HG02970 (cell line): ENCODE measurements around the gene QRICH2.
"Not testable (repeated sequence)": the region's sequence is repeated elsewhere in the genome, so short reads cannot be mapped to it uniquely, and the experiment has no call there.

Experiments used
- ATAC-seq: cut with Tn5 transposase; IDR thresholded peaks from one replicate; pipeline ENCODE4 v1.9.1; 2021; ENCODE audit warnings: mild to moderate bottlenecking, moderate library complexity, moderate number of reproducible peaks; ENCODE audit not compliant: unreplicated experiment, low FRiP score

The QRICH2 gene

DNA sequence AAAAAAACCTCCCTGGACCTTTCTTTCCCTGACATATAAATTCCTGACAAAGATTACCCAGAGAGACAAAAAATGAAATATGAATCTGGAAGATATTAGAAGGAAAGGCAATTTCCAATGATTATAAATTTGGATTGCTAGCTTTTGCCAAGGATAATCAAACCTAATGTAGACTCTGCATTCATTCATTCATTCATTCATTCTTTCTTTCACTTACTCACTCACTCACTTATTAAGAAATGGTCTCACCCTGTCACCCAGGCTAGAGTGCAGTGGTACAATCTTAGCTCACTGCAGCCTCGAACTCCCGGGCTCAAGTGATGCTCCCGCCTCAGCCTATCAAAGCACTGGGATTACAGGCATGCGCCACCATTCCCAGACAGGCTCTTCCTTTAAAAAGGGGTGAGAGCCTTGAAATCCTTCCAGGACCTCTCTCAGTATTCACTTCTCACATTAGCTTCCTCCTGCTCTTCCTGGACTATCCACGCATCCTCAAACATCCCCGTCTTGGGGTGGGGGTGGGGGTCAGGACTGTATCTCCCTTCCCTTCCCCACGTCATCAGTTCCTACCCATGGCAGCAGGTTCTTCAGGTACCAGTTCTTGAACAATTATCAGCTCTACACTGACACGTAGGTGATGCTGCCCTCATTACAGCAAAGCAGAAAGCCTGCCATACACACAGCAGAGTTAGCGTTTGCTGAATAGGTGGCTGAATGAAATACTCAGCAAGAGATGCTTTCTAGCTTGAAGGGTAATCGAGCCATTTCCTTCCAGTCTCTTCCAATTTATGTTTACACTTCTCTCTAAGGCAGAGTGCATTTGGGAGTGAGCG is 25.8 kb upstream of the QRICH2 start:
- no peak for ATAC-seq

DNA sequence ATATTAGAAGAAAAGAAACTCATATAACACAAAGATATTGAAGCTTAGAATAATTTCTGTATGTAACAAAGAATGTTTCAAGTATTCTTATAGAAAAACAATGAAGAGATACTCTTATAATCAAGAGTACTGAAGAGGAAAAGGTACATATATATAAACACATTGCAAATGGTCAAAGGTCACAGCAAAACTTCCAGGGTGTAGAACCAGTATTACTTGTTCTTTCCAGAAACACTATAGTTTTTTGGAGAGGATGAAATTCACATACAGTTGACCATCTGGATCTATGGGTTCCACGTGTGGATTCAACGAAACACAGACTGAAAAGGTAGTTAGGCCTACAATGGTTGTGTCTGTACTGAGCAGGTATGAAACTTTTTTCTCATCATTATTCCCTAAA is 23.0 kb upstream of the QRICH2 start:
- no peak for ATAC-seq

DNA sequence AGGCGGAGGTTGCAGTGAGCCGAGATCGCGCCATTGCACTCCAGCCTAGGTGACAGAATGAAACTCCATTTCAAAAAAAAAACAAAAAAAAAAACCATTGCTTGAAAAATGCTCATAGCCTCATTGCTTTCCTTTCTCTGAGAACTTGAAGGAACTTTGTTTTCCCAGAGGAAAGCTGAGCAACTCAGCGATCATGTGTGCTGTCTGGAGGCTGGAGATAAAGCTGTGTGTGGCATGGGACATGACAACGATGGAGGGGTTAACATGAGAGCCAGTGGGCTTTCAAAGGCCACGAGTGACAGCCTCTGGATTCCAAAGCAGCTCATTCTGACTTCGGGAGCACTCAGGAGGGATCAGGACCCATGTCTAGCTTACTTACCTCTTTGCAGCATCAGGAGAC is 21.6 kb upstream of the QRICH2 start:
- ATAC-seq = no peak

DNA sequence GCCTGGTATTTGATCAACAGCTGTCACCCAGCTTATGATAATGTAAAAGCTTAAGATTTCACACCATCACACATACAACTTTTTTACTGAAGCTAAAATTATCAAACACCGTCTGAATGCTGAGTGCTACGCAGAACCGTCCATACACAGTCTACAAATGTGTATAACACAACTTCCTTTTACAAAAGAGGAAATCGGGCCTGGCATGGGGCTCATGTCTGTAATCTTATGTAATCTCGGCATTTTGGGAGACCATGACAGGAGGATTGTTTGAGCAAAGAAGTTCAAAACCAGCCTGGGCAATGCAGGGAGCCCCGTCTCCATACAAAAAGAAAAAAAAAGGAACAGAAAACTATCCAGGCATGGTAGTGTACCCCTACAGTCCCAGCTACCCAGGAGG is 19.6 kb upstream of the QRICH2 start:
- ATAC-seq = no peak

DNA sequence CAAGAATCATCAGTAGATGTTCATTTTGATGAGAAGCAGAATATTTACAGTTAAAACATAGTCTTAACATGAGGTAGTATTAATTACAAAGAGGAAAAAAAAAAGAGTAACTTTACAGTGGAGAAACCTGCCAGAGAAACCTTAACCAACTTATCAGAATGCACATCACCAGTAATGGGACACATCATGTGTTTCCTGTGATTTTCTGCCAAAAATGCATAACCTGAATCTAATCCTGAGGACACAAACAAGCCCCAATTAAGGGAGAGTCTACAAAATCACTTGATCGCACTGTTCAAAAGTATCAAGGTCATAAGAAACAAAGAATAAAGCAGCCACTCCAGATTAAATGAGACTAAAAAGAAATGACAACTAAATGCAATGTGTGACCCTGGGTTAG is 18.2 kb upstream of the QRICH2 start:
- no peak for ATAC-seq

DNA sequence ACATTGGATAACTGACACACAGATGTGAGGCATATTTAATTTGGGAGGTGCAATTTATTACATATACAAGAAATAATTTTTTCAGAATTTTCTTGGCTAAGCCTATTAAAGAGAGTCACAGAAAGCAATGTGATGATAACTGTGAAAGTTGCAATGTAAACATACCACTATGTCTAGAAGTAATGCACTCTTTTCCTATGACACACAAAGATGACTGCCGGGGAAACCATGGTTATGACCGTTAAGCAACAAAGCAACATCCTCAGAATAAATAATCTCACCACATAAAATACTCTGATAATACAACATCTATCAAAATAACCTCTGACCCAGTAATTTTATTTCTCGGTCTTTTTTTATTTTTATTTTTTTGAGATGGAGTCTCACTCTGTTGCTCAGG is 10.5 kb upstream of the QRICH2 start:
- ATAC-seq = no peak

DNA sequence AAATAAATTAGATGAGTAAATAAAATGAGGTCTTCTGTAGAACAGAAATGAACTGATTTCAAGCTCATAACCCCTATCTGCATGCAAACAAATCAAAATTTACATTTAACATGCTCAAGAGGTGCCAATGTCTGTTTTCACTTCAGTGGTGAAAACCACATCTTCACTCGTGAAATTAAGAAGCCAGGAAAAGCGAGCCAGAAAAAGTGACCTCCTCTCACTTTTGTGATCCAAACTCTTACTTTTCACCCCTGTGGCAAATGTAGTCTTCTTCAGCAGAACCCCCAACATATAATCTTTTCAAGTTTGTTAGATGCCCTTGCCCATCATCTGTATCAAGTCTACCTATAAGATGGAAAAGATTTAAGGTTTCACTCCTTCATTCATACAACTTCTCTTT is 9.5 kb upstream of the QRICH2 start:
- ATAC-seq = no peak

DNA sequence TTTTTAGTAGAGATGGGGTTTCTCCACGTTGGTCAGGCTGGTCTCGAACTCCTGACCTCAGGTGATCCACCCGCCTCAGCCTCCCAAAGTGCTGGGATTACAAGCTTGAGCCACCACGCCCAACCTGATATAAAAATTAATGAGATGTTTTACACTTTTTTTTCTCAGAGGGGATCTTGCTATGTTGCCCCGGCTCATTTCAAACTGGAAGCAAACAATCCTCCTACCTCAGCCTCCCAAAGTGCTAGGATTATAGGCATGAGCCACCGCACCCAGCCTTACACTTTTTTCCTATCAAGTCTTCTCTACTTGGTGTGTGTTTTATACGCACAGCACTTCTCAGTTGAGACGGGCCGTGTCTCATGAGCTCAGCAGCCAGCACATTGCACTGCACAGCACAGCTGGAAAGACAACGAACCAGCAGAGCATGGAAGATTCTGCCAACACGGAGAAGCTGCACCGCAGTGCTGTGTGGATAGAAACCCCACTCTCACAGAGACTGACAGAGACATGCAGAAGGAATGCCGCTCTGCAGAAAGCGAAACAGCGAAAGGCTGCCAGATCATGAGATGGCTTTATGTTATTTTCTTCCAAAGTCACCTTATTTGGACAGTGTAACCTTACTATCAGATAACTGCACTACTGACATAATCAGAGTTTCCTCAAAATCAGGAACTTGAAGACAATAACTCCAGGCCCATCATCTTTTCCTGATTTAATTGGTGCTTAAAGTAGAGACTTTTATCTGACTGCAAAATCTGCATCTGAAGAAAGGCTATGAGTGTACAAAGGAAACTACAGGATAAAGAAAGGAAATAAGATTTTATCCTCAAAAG is 6.5 kb upstream of the QRICH2 start:
- ATAC-seq = no peak

DNA sequence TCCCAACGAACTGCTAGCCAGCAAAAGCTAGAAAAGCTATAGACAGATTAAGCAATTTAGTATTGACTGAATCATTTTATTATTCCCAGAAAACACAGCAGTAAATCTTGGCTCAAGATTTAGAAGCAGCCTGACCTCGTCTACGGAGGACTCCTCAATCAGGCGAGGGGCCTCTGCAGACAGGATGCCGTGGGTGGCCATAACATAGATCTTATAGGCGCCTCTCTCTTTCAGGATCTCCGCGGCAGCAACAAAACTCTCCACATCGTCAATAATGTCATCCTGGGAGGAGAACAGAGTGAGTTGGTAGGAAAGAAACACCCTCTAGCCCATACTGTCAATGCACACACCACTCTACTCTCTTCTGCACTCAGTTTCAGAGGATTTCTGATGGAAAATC is 4.7 kb upstream of the QRICH2 start:
- ATAC-seq = no peak

DNA sequence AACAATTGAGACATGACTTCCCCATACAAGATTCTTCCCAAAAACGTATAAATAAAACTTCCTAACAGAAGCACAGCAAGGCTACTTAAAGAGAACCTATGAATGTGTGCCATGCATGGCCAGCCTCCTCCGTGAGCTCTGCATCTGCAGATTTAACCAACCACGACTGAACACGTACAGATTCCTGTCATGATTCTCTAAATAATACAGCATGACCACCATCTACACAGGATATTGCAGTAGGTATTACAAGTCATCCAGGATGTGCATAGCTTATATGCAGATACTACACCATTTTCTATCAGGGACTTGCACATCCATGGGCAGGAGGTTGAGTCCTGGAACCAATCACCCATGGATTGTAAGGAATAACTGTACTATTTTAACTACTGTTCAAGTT is 1.4 kb upstream of the QRICH2 start:
- ATAC-seq = no peak

DNA sequence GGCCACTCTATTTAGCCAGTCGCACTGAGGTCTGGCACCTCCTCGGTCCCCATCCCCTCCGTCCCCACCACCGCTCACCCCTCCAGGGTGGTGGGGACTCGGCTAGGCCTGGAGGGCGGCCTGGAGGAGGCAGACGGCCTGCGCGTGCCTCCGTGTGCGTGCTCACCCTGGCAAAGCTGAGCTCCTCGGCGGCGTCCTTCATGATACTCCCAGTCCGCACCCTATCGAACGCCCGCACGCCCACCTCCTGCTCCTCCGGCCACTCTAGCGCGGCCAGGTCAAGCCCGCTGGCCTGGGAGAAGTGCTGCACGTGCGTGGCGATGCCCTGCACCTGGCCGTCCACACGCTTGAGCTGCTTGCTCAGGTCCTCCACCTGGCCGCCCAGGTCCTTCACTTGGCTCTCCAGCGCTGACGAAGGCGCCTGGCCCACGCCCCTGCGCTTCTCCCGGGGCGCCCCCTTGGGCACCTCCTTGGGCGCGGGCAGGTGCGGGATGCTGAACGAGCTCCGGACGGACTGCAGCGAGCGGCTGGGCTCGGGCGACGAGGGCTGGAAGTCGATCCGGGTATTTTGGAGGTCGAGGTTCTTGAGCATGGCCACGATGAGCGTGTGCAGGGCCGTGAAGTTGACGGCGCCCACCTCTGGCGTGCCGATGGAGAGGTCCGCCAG is 644 bp downstream of the QRICH2 start:
- ATAC-seq = no peak

DNA sequence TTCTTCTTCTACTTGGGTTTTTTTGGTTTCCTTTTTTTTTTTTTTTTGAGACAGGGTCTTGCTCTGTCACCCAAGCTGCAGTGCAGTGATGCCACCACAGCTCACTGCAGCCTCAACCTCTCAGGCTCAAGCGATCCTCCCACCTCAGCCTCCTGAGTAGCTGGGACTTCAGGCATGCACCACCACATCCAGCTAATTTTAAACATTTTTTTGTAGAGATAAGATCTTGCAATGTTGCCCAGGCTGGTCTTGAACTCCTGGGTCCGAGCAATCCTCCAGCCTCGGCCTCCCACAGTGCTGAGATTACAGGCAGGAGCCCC is 3.0 kb downstream of the QRICH2 start:
- not testable (repeated sequence) for ATAC-seq

DNA sequence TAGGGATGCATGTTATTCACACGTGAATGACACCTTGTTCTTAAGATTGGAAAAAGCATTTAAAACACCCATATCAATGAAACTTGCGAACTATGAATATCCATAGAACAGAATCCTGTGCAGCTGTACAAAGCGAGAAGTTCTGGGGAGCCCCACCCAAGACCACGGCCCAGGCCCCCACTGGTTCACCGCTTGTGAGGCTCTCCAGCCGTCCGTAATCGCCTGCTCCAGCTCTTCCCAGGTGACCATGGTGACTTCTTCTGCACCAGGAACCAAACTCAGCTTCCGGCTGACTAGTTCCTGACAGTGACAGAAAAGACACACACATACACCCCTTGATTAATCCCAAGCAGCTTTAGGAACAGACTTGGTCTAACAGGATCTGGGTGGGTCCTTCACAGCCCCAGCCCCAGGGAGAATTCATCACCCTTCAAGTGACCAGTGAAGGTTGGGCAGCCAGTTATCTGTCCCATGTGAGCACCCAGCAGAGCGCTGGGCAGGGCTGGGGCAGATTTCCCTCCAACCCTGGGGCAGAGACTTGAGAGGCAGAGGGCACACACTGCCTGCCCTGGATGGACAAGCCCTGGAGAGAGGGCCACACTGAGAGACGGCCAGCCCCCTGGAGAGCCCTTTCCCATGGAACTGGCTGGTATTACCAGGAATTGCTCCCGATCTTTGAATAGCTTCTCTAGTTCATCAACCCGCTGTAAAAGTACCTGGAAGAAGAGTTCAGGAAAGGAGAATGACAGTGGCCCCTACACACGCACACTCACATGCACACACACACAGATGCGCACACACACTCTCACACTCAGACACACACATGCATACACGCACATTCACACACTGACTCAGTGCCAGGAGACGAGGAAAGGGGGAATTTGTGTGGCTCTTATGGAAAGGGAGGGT is 3.6 kb downstream of the QRICH2 start:
- ATAC-seq = no peak

DNA sequence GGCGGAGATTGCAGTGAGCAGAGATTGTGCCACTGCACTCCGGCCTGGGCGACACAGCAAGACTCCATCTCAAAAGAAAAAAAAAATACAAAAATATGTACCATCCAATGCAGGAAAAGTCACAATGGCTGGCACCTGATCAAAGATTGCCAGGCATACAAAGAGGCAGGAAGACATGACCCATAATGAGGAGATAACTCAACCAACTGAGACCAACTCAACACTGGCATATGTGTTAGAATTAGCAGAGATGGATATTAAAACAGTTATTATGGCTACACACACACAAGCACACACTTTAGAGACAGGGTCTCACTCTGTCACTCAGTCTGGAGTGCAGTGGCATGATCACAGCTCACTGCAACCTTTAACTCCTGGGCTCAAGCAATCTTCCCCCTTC is 10.6 kb downstream of the QRICH2 start:
- ATAC-seq = no peak

DNA sequence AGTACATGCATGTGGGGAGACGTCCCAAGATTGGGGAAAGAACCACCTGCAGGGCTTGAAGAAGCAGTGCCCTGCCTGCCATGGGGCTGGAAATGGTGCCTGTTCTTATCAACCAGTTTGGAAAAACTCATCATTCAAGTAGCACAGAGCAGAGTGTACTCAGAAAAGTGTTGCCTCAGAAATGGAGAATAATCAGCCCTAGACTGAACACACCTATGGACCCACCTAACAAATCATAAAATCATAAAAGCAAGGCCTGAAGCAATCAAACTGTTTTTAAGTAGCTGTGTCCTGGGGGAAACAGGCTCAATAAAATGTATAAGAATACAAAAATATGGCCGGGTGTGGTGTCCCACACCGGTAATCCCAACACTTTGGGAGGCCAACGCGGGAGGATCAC is 11.2 kb downstream of the QRICH2 start:
- no peak for ATAC-seq

DNA sequence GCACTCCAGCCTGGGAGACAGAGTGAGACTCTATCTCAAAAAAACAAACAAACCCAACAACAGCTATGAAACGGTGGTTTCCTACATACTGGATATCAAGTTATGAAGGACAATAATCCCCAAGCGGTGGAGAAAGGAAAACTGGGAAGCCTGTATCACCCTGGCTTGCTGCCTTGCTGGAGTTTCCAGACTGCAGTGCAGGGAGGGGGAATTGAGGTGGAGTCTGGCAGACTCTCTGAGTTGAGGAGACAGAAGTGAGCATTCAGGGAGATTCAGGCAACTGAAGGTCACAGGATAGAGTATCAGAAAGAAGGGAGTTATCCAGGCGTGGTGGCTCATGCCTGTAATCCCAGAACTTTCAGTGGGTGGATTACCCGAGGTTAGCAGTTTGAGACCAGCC is 11.9 kb downstream of the QRICH2 start:
- ATAC-seq = no peak

DNA sequence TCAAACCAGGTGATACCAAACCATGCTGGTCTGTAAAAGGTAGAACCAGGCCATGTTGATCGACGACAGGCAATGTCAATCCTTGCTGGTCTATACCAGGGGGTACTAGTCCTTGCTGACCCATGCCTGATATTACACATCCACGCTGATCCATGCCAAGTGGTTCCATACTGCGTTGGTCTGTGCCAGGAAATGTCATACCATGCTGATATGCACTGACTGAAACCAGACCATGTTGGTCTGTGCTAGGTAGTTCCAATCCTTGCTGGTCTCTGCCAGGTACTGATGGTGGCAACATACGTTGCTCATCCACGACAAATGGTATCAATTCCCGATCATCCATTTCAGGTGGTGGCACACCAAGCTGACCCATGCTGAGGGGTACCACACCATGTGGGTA is 15.0 kb downstream of the QRICH2 start:
- ATAC-seq = no peak

DNA sequence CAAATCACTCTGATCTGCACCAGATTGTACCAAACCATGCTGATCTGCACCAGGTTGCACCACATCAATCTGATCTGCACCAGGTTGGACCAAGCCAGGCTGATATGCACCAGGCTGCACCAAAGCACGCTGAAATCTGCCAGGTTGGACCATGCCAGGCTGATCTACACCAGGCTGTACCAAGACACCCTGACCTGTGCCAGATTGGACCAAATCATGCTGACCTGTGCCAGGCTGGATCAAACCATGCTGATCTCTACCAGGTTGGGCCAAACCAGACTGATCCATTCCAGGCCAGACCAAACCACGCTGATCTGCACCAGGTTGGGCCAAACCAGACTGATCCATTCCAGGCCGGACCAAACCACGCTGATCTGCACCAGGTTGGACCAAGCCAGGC is 15.5 kb downstream of the QRICH2 start:
- no peak for ATAC-seq

DNA sequence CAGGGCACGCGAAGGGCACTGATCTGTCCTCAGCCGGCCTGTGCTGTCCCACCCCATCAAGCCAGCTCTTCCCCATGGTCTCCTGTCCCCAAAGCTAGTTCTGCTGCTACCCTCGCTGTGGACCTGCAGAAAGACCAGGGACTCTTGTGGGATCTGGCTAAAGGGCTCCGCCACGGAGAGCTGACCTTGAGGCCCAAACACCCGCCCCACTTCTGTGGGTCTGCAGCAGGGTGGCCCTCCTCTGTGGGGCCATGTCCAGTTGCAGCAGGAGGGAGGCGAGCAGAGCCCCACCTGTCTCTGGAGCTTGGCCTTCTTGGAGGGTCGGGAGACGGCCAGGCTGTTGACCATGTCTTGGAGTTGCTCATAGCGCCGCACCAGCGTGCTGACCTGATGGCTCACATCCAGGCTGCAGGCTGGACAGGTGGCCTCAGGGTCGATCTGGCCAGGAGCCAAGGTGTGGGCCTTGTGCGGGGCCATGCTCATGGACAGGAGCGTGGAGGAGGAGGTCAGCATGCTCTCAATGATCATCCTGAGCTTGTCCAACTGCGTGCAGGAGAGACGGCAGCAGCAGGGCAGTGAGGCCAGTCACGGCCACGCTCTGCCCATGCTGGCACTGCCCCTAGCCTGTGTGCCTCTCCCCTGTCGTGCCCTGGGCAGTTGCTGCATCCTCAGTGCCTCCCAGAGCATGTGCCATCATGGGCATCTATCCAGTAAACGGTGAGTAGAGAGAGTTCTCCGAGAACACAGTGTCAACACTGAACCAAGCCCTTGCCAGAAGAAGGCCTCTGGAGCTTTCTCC is 26.3 kb downstream of the QRICH2 start:
- no peak for ATAC-seq

DNA sequence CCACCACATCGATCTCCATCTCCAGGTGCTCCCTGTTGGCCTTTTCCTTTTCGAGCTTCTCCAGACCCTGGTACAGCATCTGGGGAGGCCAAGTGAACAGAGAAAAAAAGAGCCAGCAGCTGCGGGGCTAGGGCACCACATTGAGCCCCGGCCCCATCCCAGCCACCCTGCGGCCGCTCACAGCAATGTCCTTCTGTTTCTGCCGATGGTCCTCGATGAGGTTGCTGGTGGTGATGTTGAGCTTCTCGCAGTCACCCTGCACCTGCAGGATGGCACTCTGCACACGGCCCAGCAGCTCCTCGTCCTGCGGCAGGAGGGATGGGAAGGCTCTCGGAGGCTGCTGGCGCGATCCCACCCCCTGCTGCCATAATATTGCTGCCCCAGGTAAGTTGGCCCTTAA is 27.4 kb downstream of the QRICH2 start:
- no peak for ATAC-seq
